GM21526 (cell line): ENCODE measurements around the gene MGAT5B.

ENCODE experiments used
- ATAC-seq: cut with Tn5 transposase; IDR thresholded peaks from one replicate; pipeline ENCODE4 v1.9.1; 2021; ENCODE audit warnings: moderate library complexity; ENCODE audit not compliant: unreplicated experiment, low FRiP score

MGAT5B gene

GRCh38 chr17:76923491-76923890, 55.3 kb downstream of the MGAT5B start:
- ATAC-seq = no peak

GRCh38 chr17:76924345-76925342, 56.4 kb downstream of the MGAT5B start:
- no peak for ATAC-seq

- ATAC-seq = no peak
These were observed 57.3 kb downstream of the MGAT5B start for GRCh38 chr17:76925441-76925891.

- no peak for ATAC-seq
These were observed 58.1 kb downstream of the MGAT5B start for GRCh38 chr17:76926237-76926866.

- ATAC-seq = no peak
These were observed 59.4 kb downstream of the MGAT5B start for GRCh38 chr17:76927577-76927976.

GRCh38 chr17:76927982-76928381, 59.8 kb downstream of the MGAT5B start:
- no peak for ATAC-seq

- no peak for ATAC-seq
These were observed 60.9 kb downstream of the MGAT5B start for GRCh38 chr17:76929148-76929547.

- no peak for ATAC-seq
These were observed 61.4 kb downstream of the MGAT5B start for GRCh38 chr17:76929601-76930000.

GRCh38 chr17:76930107-76930506, 61.9 kb downstream of the MGAT5B start:
- ATAC-seq = no peak

GRCh38 chr17:76932402-76933333, 64.5 kb downstream of the MGAT5B start:
- ATAC-seq = no peak

- no peak for ATAC-seq
These were observed 66.5 kb downstream of the MGAT5B start for GRCh38 chr17:76934561-76935320.

- ATAC-seq = no peak
These were observed 67.1 kb downstream of the MGAT5B start for GRCh38 chr17:76935331-76935730.

- ATAC-seq = no peak
These were observed 69.0 kb downstream of the MGAT5B start for GRCh38 chr17:76937238-76937637.

GRCh38 chr17:76938009-76938408, 69.8 kb downstream of the MGAT5B start:
- ATAC-seq = no peak

GRCh38 chr17:76940295-76940694, 72.1 kb downstream of the MGAT5B start:
- no peak for ATAC-seq

- no peak for ATAC-seq
These were observed 72.6 kb downstream of the MGAT5B start for GRCh38 chr17:76940738-76941350.

GRCh38 chr17:76943202-76943601, 75.0 kb downstream of the MGAT5B start:
- ATAC-seq = no peak

GRCh38 chr17:76943781-76944213, 75.6 kb downstream of the MGAT5B start:
- ATAC-seq = no peak

- no peak for ATAC-seq
These were observed 76.3 kb downstream of the MGAT5B start for GRCh38 chr17:76944477-76944876.
